ENCODE results near the gene C1RL. TPM values are rescaled to one million over a fixed set of nuclear protein-coding genes. Genes with fewer than 3 reads are reported as not detected.

C1RL gene
- total RNA-seq, 1 experiment from 2014 or later, result 43.4 TPM

DNA sequence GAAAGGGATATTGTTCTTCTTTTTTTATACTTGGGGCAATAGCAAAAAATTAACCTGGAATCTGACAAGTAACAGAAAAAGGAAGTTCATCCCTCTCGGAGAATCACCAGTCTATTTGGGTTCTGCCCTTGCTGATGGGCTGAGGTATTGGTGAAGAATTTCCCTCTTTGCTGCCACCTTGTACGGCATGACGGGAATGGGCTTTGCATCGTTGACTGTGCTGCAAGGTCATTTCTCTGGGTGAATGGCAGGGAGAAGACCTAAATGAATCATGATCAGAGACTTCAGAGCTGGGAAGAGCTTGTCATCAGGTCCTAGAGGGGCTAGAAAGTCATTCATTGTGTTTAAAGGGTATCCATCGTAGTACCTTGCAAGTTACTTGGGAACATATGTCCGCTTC lies 36.5 kb downstream of the C1RL start:
- Mint-ChIP-seq H3K4me3 (ENCODE audit: low read depth, unreplicated experiment) (no peak overlapping the region), H3K36me3 (ENCODE audit: insufficient read depth, unreplicated experiment) (no peaks in the 10 kb centered on the region), H3K4me1 (ENCODE audit: low read depth, unreplicated experiment) (peaks cover 20% of the 10 kb centered on the region), H3K27me3 (ENCODE audit: unreplicated experiment) (peaks cover 53% of the 10 kb centered on the region), H3K9me3 (ENCODE audit: low read depth, unreplicated experiment) (no peaks in the 10 kb centered on the region), H3K27ac (ENCODE audit: unreplicated experiment) (no peak overlapping the region)
- no peak for DNase-seq
- CTCF ChIA-PET, result no interaction called here
- TF ChIP-seq, protein P1, sequence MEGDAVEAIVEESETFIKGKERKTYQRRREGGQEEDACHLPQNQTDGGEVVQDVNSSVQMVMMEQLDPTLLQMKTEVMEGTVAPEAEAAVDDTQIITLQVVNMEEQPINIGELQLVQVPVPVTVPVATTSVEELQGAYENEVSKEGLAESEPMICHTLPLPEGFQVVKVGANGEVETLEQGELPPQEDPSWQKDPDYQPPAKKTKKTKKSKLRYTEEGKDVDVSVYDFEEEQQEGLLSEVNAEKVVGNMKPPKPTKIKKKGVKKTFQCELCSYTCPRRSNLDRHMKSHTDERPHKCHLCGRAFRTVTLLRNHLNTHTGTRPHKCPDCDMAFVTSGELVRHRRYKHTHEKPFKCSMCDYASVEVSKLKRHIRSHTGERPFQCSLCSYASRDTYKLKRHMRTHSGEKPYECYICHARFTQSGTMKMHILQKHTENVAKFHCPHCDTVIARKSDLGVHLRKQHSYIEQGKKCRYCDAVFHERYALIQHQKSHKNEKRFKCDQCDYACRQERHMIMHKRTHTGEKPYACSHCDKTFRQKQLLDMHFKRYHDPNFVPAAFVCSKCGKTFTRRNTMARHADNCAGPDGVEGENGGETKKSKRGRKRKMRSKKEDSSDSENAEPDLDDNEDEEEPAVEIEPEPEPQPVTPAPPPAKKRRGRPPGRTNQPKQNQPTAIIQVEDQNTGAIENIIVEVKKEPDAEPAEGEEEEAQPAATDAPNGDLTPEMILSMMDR (IDR thresholded peaks at IDR 0.05; ENCODE audit: unreplicated experiment), result no peak
- no TSS peak for BruUV-seq (replicated peaks)
- intact Hi-C loops (cut with micrococcal nuclease; ENCODE audit: unreplicated experiment), result no loop called here

DNA sequence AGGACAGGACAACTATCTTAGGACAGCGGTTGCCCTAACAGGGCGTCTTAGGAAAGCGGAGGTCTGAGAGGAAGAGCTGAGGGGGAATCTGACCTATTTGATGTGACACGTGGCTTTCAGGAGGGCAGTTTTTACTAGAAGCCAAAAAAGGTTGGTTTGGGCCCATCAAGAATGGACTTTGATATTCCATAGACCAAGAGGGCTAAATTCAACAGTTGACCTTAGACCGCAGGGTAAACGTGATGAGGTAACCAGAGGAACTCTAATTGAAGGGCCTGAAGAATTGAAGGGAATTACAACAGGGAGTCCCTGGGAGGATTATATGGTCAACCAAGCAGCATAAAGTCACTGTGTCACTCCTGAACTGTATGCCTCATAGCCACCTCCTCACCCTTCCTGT lies 37.0 kb downstream of the C1RL start:
- no peak overlapping the region for H3K27ac Mint-ChIP-seq (ENCODE audit: unreplicated experiment)
- no TSS peak for BruUV-seq (replicated peaks)
- no peaks in the 10 kb centered on the region for H3K36me3 Mint-ChIP-seq (ENCODE audit: insufficient read depth, unreplicated experiment)
- H3K4me3 Mint-ChIP-seq (ENCODE audit: low read depth, unreplicated experiment), result no peak overlapping the region
- peaks cover 47% of the 10 kb centered on the region for H3K27me3 Mint-ChIP-seq (ENCODE audit: unreplicated experiment)
- peaks cover 23% of the 10 kb centered on the region for H3K4me1 Mint-ChIP-seq (ENCODE audit: low read depth, unreplicated experiment)
- no peak for DNase-seq
- TF ChIP-seq, protein P1 (IDR thresholded peaks at IDR 0.05; ENCODE audit: unreplicated experiment), result no peak
- intact Hi-C loops (cut with micrococcal nuclease; ENCODE audit: unreplicated experiment), result no loop called here
- no peaks in the 10 kb centered on the region for H3K9me3 Mint-ChIP-seq (ENCODE audit: low read depth, unreplicated experiment)
- CTCF ChIA-PET, result no interaction called here

DNA sequence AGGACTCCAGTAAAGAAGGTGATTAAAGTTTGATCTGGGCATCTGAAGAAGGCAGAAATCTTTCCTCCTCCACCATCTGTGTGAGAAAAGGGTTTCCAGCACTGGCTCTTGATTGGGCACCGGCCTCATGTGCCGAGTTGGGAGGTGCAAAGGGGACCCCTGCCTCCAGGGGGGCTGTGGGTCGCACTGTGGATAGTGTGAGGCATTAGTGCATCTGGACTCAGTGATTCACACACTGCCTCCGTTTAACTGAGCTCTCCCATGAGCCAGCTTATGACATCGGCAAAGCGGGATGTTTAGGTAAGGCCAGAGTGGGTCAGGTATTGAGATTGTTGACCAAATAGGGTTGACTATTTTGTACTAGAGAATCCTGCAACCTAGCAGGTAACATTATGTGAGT lies 39.6 kb downstream of the C1RL start:
- no TSS peak for BruUV-seq (replicated peaks)
- no peak overlapping the region for H3K4me3 Mint-ChIP-seq (ENCODE audit: low read depth, unreplicated experiment)
- H3K4me1 Mint-ChIP-seq (ENCODE audit: low read depth, unreplicated experiment), result peaks cover 23% of the 10 kb centered on the region
- no peaks in the 10 kb centered on the region for H3K36me3 Mint-ChIP-seq (ENCODE audit: insufficient read depth, unreplicated experiment)
- peaks cover 21% of the 10 kb centered on the region for H3K27me3 Mint-ChIP-seq (ENCODE audit: unreplicated experiment)
- TF ChIP-seq, protein P1 (IDR thresholded peaks at IDR 0.05; ENCODE audit: unreplicated experiment), result no peak
- no peak for DNase-seq
- no peak overlapping the region for H3K27ac Mint-ChIP-seq (ENCODE audit: unreplicated experiment)
- intact Hi-C loops (cut with micrococcal nuclease; ENCODE audit: unreplicated experiment), result no loop called here
- no peaks in the 10 kb centered on the region for H3K9me3 Mint-ChIP-seq (ENCODE audit: low read depth, unreplicated experiment)
- CTCF ChIA-PET, result interaction anchor here (0.9 to 1.2 kb wide), 5 partner anchors 9 to 39 kb away, joined by 3 to 5 read pairs (median 3); partner anchors contain the start of gene C1S

DNA sequence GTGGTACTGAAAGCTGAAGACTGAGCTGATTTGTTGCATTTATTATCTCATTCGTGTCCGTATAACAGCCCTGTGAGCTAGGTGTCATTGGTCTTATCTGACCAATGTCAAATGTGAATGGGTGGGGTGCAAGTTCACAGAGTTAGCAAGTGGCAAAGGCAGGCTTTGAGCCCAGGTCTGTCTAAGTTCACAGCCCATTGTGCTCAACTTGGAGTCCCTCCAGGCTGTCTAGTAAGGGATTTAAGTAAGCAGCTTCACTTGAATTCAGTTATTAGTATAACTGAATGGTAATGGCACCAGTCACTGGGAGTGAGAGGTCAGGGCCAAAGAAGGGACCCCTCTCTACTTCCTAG lies 40.0 kb downstream of the C1RL start:
- intact Hi-C loops (cut with micrococcal nuclease; ENCODE audit: unreplicated experiment), result no loop called here
- TF ChIP-seq, protein P1 (IDR thresholded peaks at IDR 0.05; ENCODE audit: unreplicated experiment), result no peak
- no peak overlapping the region for H3K4me3 Mint-ChIP-seq (ENCODE audit: low read depth, unreplicated experiment)
- no TSS peak for BruUV-seq (replicated peaks)
- no peaks in the 10 kb centered on the region for H3K9me3 Mint-ChIP-seq (ENCODE audit: low read depth, unreplicated experiment)
- H3K27ac Mint-ChIP-seq (ENCODE audit: unreplicated experiment), result no peak overlapping the region
- CTCF ChIA-PET, result interaction anchor here (0.9 to 1.2 kb wide), 6 partner anchors 8 to 51 kb away, joined by 3 to 5 read pairs (median 3); partner anchors contain the start of genes C1S and LPCAT3
- peaks cover 17% of the 10 kb centered on the region for H3K27me3 Mint-ChIP-seq (ENCODE audit: unreplicated experiment)
- H3K36me3 Mint-ChIP-seq (ENCODE audit: insufficient read depth, unreplicated experiment), result no peaks in the 10 kb centered on the region
- H3K4me1 Mint-ChIP-seq (ENCODE audit: low read depth, unreplicated experiment), result peaks cover 23% of the 10 kb centered on the region
- no peak for DNase-seq
